Measurements from ENCODE around the gene HENMT1.
A peak's percentile ranks its signal among the peaks of the same experiment; 100 is the strongest.
"Not testable (repeated sequence)": the region's sequence is repeated elsewhere in the genome, so short reads cannot be mapped to it uniquely, and the experiment has no call there.

HENMT1 gene

GRCh38 chr1:108661030-108661609 is at the start of gene HENMT1:
HENMT1 (minus strand) TSS chr1:108661093; CDS start chr1:108659884, 1,209 bp downstream.
- H3K27ac Mint-ChIP-seq: peak within 1 kb of the TSS; percentile 97
- H3K4me1 Mint-ChIP-seq: peaks cover 40% of the 10 kb centered on the region
- no peaks in the 10 kb centered on the region for H3K9me3 Mint-ChIP-seq
- H3K27me3 Mint-ChIP-seq: no peaks in the 10 kb centered on the region
- H3K36me3 Mint-ChIP-seq: peaks cover 13% of the 10 kb centered on the region
- peak; percentile 86 for DNase-seq
- H3K4me3 Mint-ChIP-seq: peak within 1 kb of the TSS; percentile 81
- CTCF ChIA-PET: interaction anchor here (0.7 to 2.4 kb wide), 5 partner anchors 14 to 102 kb away, joined by 3 to 14 read pairs (median 4); partner anchors contain the start of gene PRPF38B

GRCh38 chr1:108708691-108709660 is 48.1 kb upstream of the HENMT1 start:
- Mint-ChIP-seq H3K9me3 (no peaks in the 10 kb centered on the region), H3K4me1 (peaks cover 26% of the 10 kb centered on the region), H3K4me3 (no peak overlapping the region), H3K36me3 (no peaks in the 10 kb centered on the region), H3K27me3 (peaks cover 22% of the 10 kb centered on the region), H3K27ac (no peak overlapping the region)
- CTCF ChIA-PET: interaction anchor here (0.8 to 3.0 kb wide), 7 partner anchors 10 to 196 kb away, joined by 3 to 14 read pairs (median 5); partner anchors contain the start of gene PRPF38B
- peak; percentile 75 for DNase-seq

GRCh38 chr1:108706643-108707042 is 45.8 kb upstream of the HENMT1 start:
- H3K4me3 Mint-ChIP-seq: no peak overlapping the region
- H3K27me3 Mint-ChIP-seq: peaks cover 16% of the 10 kb centered on the region
- no peaks in the 10 kb centered on the region for H3K9me3 Mint-ChIP-seq
- no peak for DNase-seq
- no peak overlapping the region for H3K27ac Mint-ChIP-seq
- CTCF ChIA-PET: interaction anchor here (0.9 kb wide), 1 partner anchor 192 kb away, joined by 3 read pairs; no protein-coding TSS in a partner anchor
- H3K4me1 Mint-ChIP-seq: peaks cover 35% of the 10 kb centered on the region
- H3K36me3 Mint-ChIP-seq: peaks cover 7% of the 10 kb centered on the region

DNA sequence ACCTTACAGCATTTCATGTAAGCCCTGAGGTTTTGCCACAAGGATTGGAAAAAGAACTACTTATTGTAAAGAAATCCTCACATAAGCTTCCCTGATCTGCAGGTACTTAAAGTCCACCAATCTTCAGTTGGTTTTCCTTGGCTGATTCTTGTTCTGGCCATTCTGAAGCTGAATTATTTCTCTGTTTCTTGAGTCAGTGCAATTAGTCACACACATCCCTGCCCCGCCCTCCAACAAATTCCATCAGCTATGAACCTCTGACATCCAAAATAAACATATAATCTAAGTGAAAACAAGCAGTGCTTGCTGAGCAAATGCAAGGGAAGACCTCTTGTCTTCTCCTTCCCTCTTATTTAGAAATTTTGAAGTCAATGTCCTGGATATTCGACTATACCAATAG is 43.6 kb upstream of the HENMT1 start:
- peak overlapping the region; percentile 88 for H3K27ac Mint-ChIP-seq

GRCh38 chr1:108703939-108704338 is 43.0 kb upstream of the HENMT1 start:
- Mint-ChIP-seq H3K4me3 (no peak overlapping the region), H3K9me3 (no peaks in the 10 kb centered on the region), H3K4me1 (peaks cover 49% of the 10 kb centered on the region), H3K27ac (peak overlapping the region; percentile 88), H3K27me3 (peaks cover 13% of the 10 kb centered on the region), H3K36me3 (peaks cover 30% of the 10 kb centered on the region)
- no peak for DNase-seq
- CTCF ChIA-PET: interaction anchor here (1.3 kb wide), 1 partner anchor 10 kb away, joined by 3 read pairs; no protein-coding TSS in a partner anchor

More for the DNA sequence above, 43.6 kb upstream of the HENMT1 start:
- Mint-ChIP-seq H3K4me1 (peaks cover 47% of the 10 kb centered on the region), H3K27me3 (peaks cover 16% of the 10 kb centered on the region), H3K36me3 (peaks cover 25% of the 10 kb centered on the region), H3K4me3 (no peak overlapping the region), H3K9me3 (no peaks in the 10 kb centered on the region)
- DNase-seq: no peak
- CTCF ChIA-PET: interaction anchor here (1.3 to 1.4 kb wide), 2 partner anchors 11 to 60 kb away, joined by 3 to 4 read pairs; no protein-coding TSS in a partner anchor

GRCh38 chr1:108702109-108702508 is 41.2 kb upstream of the HENMT1 start:
- H3K27ac Mint-ChIP-seq, DNase-seq: not testable (repeated sequence)
- peaks cover 59% of the 10 kb centered on the region for H3K4me1 Mint-ChIP-seq

DNA sequence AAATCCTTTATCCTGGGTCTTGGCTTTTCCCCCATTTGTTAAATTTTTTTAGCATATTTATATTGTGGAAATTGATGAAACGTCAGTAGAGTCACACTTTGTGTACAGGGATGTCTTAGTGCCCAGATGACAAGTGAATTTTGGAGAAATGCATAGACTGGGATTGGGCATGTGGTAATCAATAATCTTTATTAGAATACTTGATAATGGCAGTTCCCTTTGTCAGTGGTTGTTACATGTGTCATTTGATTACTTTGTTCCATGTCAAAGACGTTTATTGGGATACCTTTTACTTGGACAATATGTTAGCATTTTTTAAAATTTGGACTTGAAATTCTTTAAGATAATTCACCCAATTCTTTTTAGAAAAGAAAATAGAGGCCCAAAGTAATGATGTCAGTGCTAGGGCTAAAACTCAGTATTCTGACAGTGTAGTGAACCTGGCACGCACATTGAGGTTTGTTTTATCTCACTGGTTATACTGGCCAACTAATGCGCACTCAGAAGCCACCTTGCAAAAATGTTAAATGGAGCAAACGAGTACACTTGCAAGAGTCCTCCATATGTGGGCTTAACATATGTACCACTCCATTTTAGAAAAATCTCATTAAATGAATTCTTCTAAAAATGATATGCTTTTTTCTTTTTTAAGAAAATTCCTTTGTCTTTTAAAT is 40.4 kb upstream of the HENMT1 start:
- Mint-ChIP-seq H3K27ac (no peak overlapping the region), H3K4me3 (no peak overlapping the region), H3K4me1 (peaks cover 65% of the 10 kb centered on the region), H3K27me3 (peaks cover 9% of the 10 kb centered on the region), H3K9me3 (no peaks in the 10 kb centered on the region), H3K36me3 (peaks cover 55% of the 10 kb centered on the region)
- no peak for DNase-seq
- CTCF ChIA-PET: no interaction called here

More at GRCh38 chr1:108702109-108702508, 41.2 kb upstream of the HENMT1 start:
- CTCF ChIA-PET, H3K4me3 Mint-ChIP-seq, H3K27me3 Mint-ChIP-seq, H3K9me3 Mint-ChIP-seq: not testable (repeated sequence)
- peaks cover 47% of the 10 kb centered on the region for H3K36me3 Mint-ChIP-seq

GRCh38 chr1:108699375-108700332 is 38.8 kb upstream of the HENMT1 start:
- H3K36me3 Mint-ChIP-seq: peaks cover 65% of the 10 kb centered on the region

DNA sequence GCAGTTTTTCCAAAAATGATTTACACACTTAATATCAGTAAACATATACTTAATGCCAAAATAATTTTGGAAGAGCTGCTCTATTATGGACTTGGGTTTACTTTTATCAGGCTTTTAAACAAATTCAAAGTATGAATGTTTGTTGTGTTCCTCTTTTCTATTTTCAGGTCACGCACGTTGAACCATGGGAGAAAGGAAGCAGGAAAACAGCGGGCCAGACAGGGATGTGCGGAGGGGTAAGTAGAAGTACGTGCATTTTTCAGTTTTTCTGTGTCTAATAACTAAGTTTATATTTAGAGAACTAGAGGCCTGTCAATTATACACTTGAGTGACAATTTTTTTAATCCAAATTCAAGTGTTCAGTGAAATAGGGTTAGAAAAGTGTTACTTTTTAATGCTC is 34.6 kb upstream of the HENMT1 start:
- peaks cover 65% of the 10 kb centered on the region for H3K36me3 Mint-ChIP-seq
- peaks cover 4% of the 10 kb centered on the region for H3K27me3 Mint-ChIP-seq
- peak overlapping the region; percentile 73 for H3K4me3 Mint-ChIP-seq
- no peaks in the 10 kb centered on the region for H3K9me3 Mint-ChIP-seq
- CTCF ChIA-PET: interaction anchor here (0.5 kb wide), 1 partner anchor 97 kb away, joined by 4 read pairs; no protein-coding TSS in a partner anchor
- peak overlapping the region; percentile 45 for H3K27ac Mint-ChIP-seq
- peaks cover 61% of the 10 kb centered on the region for H3K4me1 Mint-ChIP-seq
- DNase-seq: no peak

More at GRCh38 chr1:108699375-108700332, 38.8 kb upstream of the HENMT1 start:
- CTCF ChIA-PET: no interaction called here
- no peaks in the 10 kb centered on the region for H3K9me3 Mint-ChIP-seq
- DNase-seq: no peak
- H3K4me1 Mint-ChIP-seq: peaks cover 66% of the 10 kb centered on the region
- no peaks in the 10 kb centered on the region for H3K27me3 Mint-ChIP-seq
- peak overlapping the region; percentile 55 for H3K4me3 Mint-ChIP-seq
- H3K27ac Mint-ChIP-seq: peak overlapping the region; percentile 84

DNA sequence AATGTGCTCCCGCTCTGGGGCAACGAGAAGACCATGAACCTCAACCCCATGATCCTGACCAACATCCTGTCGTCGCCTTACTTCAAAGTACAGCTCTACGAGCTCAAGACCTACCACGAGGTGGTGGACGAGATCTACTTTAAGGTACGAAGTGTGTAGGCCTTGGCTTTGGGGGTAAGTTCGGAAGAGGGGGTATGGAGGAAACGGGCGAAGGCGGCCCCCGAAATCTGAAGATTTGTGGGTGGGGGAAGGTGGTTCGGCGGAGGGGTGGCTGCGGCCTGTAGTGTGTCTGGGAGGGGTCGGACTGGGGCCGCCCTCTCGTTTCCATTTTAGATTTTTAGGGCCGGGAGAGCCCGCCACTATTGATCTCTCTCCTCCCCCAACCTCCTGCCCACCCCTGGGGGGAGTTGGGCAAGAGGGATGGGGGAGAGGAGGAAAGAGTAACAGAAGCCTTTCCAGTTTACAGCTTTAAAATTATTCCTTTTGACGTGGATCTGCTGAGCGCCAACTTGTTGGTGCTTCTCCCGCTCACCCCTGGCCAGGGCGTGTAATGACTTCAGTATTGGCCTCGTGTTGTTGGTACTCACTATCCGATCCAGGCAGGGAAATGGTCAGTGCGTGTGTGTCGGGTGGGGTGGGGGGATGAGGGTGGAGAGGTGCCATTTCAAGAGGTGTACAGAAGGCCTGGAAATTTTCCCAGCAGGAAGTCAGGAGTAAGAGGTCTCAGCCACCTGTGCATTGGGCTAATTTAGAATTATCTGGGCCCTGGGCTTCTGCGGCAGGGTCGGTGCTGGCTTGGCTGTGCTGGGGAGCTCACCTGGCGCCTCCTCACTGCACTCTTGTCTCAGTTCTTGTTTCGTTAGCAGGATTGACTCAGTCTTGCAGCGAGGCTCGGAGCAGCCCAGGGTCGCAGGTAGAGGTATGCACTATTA is 32.1 kb upstream of the HENMT1 start:
- Mint-ChIP-seq H3K4me3 (peak overlapping the region; percentile 94), H3K27me3 (peaks cover 7% of the 10 kb centered on the region), H3K9me3 (no peaks in the 10 kb centered on the region), H3K36me3 (peaks cover 42% of the 10 kb centered on the region), H3K4me1 (peaks cover 47% of the 10 kb centered on the region), H3K27ac (peak overlapping the region; percentile 98)
- CTCF ChIA-PET: interaction anchor here (0.6 to 2.8 kb wide), 12 partner anchors 10 to 419 kb away, joined by 3 to 34 read pairs (median 4); partner anchors contain the start of gene HENMT1
- DNase-seq: peak; percentile 89

DNA sequence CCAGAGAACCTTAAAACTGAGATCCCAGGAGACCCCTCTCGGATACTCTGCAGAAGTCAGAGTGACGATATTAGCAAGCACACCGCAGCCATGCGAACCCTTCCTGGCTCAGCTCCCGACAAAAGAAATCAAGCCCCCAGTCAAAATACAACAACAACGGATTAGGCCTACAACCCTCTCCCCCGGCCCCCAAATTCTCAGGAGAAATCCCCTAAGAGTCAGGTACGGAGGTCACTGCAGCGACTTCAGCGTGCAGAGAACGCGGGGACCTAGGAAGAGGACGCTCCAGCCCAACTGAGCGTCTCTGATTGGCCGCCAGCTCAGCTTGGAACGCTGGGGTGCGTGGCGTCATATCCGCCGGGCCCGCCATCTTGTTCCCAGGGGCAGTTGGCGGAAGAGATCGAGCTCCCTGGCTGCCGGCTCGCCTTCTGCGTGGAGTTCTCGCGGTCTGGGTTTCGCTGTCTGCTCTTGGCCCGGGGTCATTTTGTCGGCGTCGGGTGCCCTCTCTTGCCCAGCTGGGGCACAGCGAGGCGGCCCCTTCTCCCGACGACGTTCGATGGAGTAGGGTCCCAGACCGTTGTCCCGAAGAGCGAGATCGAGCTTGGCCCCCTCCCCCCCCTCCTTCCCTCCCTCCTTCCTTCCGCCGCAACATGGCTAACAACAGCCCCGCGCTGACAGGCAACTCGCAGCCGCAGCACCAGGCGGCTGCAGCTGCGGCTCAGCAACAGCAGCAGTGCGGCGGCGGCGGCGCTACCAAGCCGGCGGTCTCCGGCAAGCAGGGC is 31.2 kb upstream of the HENMT1 start, which contains the start of gene PRPF38B:
PRPF38B (plus strand) TSS at position 369 of the 782 bp plus-strand sequence; CDS start at position 651, 282 bp downstream.
- Mint-ChIP-seq H3K27me3 (peaks cover 7% of the 10 kb centered on the region), H3K36me3 (peaks cover 34% of the 10 kb centered on the region), H3K27ac (peak within 1 kb of the TSS; percentile 98), H3K9me3 (no peaks in the 10 kb centered on the region), H3K4me3 (peak within 1 kb of the TSS; percentile 94), H3K4me1 (peaks cover 40% of the 10 kb centered on the region)
- CTCF ChIA-PET: interaction anchor here (1.0 to 2.8 kb wide), 11 partner anchors 9 to 420 kb away, joined by 3 to 34 read pairs (median 4); partner anchors contain the start of gene HENMT1
- DNase-seq: peak; percentile 97

Measured in activated naive CD4-positive, alpha-beta T cell treated with anti-CD3 and anti-CD28 coated beads, Interleukin-2, amount 10 ng/mL, durations not matched to agents 7 days and 5 days (primary cell).